ENCODE results near the gene STMN3. TPM values are rescaled to one million over a fixed set of nuclear protein-coding genes. Genes with fewer than 3 reads are reported as not detected.

STMN3 gene
- total and polyA plus RNA-seq, 4 donors, result 13.6 to 20.9 (median 17.0) TPM

DNA sequence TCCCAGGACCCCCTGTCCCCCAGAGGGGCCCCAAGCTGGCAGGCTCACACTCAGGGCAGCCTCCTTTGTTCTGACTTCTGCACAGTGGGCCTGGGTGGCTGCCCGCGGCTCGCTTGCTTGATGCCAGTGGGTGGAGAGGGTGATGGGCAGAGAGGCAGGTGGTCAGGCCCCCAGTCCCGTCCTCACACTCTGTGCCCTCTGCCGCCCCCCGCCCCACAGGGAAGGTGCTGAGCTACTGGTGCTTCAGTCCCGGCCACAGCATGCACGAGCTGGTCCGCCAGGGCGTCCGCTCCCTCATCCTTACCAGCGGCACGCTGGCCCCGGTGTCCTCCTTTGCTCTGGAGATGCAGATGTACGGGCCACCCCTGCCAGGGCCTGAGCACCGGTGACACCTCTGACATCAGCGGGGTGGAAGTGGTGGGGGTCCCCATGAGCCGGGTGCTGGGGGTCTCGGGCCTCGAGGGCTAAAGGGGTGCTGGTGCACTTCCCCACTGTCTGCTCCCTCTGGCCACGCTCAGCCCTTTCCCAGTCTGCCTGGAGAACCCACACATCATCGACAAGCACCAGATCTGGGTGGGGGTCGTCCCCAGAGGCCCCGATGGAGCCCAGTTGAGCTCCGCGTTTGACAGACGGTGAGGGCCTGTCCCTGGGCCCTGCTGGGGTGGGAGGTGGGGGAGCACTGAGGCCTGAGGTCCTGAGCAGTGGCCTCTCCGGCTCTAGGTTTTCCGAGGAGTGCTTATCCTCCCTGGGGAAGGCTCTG lies 34.4 kb upstream of the STMN3 start:
- Histone ChIP-seq H3K27ac (ENCODE audit: low read depth in 1 of 2, low read length in 1 of 2) (peak overlapping the region; percentile 84 to 95), H3K4me3 (no peak overlapping the region), H3K4me1 (ENCODE audit: control insufficient read depth in 5 of 5, insufficient read depth in 5 of 5, low read length in 5 of 5) (peaks cover 0 to 49% (median 0%) of the 10 kb centered on the region in 5 donors), H3K9me3 (ENCODE audit: control insufficient read depth in 4 of 4, insufficient read depth in 3 of 4, low read length in 3 of 4) (no peaks in the 10 kb centered on the region), H3K9ac (ENCODE audit: insufficient read depth in 1 of 2, low read length in 2 of 2) (no peak overlapping the region), H3K27me3 (ENCODE audit: control insufficient read depth in 3 of 3, insufficient read depth in 3 of 3, low read length in 2 of 3) (no peaks in the 10 kb centered on the region), H3K36me3 (ENCODE audit: control insufficient read depth in 4 of 4, insufficient read depth in 4 of 4, low read length in 4 of 4) (peaks cover 0 to 4% (median 0%) of the 10 kb centered on the region in 4 donors)
- DNase-seq (no peak), ATAC-seq (ENCODE audit: insufficient read depth, low FRiP score) (no peak)
- 90 to 92% methylated on average over 29 of the region's 29 CpGs for WGBS, 2 donors
- TF ChIP-seq, protein P1, sequence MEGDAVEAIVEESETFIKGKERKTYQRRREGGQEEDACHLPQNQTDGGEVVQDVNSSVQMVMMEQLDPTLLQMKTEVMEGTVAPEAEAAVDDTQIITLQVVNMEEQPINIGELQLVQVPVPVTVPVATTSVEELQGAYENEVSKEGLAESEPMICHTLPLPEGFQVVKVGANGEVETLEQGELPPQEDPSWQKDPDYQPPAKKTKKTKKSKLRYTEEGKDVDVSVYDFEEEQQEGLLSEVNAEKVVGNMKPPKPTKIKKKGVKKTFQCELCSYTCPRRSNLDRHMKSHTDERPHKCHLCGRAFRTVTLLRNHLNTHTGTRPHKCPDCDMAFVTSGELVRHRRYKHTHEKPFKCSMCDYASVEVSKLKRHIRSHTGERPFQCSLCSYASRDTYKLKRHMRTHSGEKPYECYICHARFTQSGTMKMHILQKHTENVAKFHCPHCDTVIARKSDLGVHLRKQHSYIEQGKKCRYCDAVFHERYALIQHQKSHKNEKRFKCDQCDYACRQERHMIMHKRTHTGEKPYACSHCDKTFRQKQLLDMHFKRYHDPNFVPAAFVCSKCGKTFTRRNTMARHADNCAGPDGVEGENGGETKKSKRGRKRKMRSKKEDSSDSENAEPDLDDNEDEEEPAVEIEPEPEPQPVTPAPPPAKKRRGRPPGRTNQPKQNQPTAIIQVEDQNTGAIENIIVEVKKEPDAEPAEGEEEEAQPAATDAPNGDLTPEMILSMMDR (IDR thresholded peaks at IDR 0.05; ENCODE audit: control extremely low read depth, extremely low read depth), result no peak

DNA sequence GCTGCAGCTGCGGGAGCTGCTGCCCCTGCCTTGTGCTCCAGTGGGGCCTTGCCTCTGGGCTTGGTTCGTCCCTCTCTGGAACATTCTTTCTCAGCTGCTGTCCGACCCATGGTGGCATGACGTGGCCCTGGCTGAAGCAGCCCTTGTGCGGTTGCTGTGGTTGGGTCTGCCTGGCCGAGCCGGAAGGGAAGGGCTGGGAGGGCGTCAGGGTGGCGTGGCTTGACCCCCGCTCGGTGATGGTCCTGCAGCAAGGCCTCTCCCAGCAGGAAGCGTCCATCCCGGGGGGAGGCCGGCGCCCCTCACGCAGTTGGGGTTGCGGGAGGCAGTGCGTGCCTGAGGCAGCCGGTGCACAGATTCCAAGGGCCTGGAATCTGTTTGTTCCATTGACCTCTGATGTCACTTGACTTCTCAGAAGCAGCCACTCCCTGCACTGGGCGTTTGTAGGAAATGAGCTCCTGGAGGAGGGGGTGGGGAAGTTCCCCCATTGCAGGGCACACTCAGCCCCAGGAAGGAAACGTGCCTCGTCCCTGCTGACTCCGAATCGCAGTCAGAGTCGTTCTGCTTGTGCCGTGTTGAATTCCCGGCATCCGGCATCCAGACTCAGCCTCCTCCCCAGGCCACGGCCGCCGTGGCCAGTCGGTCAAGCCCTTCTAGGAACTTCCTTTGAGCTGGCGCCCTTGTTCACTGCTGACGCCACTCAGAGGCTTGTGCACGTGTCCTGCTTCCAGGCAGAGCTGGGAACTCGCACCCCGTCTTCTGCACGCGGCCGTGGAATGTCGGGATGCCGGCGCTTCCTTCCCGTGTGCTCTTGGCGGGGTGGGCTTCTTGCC lies 33.5 kb upstream of the STMN3 start:
- peaks cover 0 to under 1% (median 0%) of the 10 kb centered on the region in 4 donors for H3K36me3 ChIP-seq (ENCODE audit: control insufficient read depth in 4 of 4, insufficient read depth in 4 of 4, low read length in 4 of 4)
- DNase-seq (peak; percentile 49 to 74 (median 60)), ATAC-seq (ENCODE audit: insufficient read depth, low FRiP score) (peak; percentile 68)
- H3K27ac ChIP-seq (ENCODE audit: low read depth in 1 of 2, low read length in 1 of 2), result peak overlapping the region; percentile 84 to 95
- WGBS, 2 donors, result 18 to 21% methylated on average over 45 of the region's 45 CpGs
- TF ChIP-seq, protein P1 (IDR thresholded peaks at IDR 0.05; ENCODE audit: control extremely low read depth, extremely low read depth), result no peak
- peak overlapping the region in 1 of 2 donors; percentile 46 for H3K9ac ChIP-seq (ENCODE audit: insufficient read depth in 1 of 2, low read length in 2 of 2)
- H3K4me3 ChIP-seq, result no peak overlapping the region
- H3K4me1 ChIP-seq (ENCODE audit: control insufficient read depth in 5 of 5, insufficient read depth in 5 of 5, low read length in 5 of 5), result peaks cover 0 to 47% (median 0%) of the 10 kb centered on the region in 5 donors
- no peaks in the 10 kb centered on the region for H3K27me3 ChIP-seq (ENCODE audit: control insufficient read depth in 3 of 3, insufficient read depth in 3 of 3, low read length in 2 of 3)
- H3K9me3 ChIP-seq (ENCODE audit: control insufficient read depth in 4 of 4, insufficient read depth in 3 of 4, low read length in 3 of 4), result no peaks in the 10 kb centered on the region

DNA sequence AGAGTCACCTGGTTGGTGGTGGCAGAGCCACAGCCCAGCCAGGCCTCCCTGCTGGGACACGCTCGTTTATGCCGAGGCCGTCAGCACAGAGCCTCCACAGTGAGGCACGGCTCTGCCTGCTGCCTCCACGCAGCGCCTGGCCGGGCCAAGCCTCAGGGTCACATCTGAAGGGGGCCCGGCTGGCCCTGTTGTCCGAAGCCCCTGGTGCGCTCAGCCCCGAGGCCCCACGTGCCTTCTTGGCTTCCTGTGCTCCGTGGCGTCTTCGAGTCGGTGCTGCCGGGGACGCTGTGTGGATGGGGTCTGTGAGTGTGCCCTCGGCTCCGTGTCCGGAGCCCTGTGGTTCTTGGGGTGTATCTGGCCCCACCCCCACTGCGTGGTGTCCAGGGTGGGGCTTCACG lies 32.9 kb upstream of the STMN3 start:
- H3K9me3 ChIP-seq (ENCODE audit: control insufficient read depth in 4 of 4, insufficient read depth in 3 of 4, low read length in 3 of 4), result no peaks in the 10 kb centered on the region
- no peak for ATAC-seq (ENCODE audit: insufficient read depth, low FRiP score)
- TF ChIP-seq, protein P1 (IDR thresholded peaks at IDR 0.05; ENCODE audit: control extremely low read depth, extremely low read depth), result no peak
- no peak for DNase-seq
- H3K36me3 ChIP-seq (ENCODE audit: control insufficient read depth in 4 of 4, insufficient read depth in 4 of 4, low read length in 4 of 4), result peaks cover 0 to 3% (median 0%) of the 10 kb centered on the region in 4 donors
- no peak overlapping the region for H3K4me3 ChIP-seq
- H3K4me1 ChIP-seq (ENCODE audit: control insufficient read depth in 5 of 5, insufficient read depth in 5 of 5, low read length in 5 of 5), result peaks cover 0 to 44% (median 0%) of the 10 kb centered on the region in 5 donors
- peak overlapping the region; percentile 84 to 95 for H3K27ac ChIP-seq (ENCODE audit: low read depth in 1 of 2, low read length in 1 of 2)
- no peak overlapping the region for H3K9ac ChIP-seq (ENCODE audit: insufficient read depth in 1 of 2, low read length in 2 of 2)
- no peaks in the 10 kb centered on the region for H3K27me3 ChIP-seq (ENCODE audit: control insufficient read depth in 3 of 3, insufficient read depth in 3 of 3, low read length in 2 of 3)
- 83 to 85% methylated on average over 23 to 24 of the region's 24 CpGs for WGBS, 2 donors
